Activated CD8-positive, alpha-beta memory T cell treated with anti-CD3 and anti-CD28 coated beads, Interleukin-2, amount 50 U/mL, for 4 hours (primary cell): ENCODE results near the gene PTGIR.
"Not testable (repeated sequence)": the region's sequence is repeated elsewhere in the genome, so short reads cannot be mapped to it uniquely, and the experiment has no call there.

Source experiments
- DNase-seq: peaks from one replicate; pipeline ENCODE4 v3.0.0-alpha.2; 2020

Gene PTGIR

DNA sequence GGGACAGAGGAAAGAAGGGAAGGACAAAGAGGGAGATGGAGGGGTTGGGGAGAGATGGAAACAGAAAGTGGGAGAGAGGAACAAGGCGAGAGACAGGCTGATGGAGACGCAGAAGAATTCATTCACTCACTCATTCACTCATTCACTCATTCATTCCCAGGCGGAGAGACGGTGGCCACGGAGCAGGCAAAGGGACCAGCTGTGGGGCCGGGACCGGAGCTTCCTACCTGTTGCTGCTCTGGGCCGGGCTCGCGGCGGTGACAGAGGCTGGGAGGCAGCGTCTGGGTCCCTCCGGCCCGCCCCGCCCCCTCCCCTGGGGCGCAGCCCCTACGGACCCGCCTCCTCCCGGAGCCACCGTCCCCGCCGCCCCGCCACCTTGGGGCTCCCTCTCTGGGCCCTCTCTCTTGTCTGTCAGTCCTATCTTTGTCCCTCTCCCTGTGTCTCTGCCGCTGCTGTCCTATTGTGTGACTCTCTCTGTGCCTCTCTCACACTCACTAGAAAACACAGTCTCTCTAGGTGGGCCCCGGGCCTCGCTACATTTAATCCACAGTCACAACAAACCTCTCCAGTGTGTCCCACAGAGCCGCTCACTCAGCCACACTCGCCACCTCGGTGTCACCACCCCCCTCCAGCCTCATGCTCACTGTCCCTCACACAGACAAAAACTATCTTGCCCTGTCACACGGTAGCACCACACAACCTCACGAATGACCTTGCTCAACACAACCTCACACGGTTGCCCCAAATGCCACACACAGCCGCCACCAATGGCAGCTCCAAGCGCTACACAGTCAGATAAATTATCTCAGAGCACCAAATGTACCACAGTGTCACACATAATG lies 11.3 kb upstream of the PTGIR start, which contains the start of gene GNG8:
Gene GNG8, minus strand, starts transcription at position 283 of the 842 bp plus-strand sequence. CDS start 1,520 bp downstream, outside the sequence.
- no peak for DNase-seq

DNA sequence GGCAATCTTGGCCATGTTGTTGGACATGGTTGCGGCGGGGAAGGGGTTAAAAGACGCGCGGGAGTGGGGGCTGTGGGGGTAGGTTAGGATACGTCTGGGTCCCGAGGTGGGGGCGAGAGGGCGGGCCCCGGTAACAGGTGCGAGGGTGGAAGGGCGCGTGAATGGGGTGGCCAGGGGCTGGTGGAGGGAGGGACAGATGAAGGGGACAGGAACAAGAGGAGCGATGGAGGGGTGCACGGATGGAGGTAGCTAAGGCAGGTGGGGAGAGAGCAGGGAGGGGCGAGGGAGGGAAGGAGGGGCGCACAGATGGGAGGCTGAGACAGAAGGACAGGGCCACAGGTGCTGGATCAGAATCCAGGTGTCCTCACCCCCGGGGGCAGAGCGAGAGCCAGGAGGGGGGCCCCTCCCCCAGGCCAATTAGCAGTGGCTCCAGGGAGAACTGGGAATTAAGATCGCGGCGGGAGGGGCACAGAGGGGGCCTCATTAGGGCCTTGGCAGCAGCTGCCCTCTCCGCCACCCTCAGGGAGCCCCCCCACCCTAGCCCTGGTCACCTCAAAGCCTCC lies 9.8 kb upstream of the PTGIR start:
- DNase-seq, result no peak

DNA sequence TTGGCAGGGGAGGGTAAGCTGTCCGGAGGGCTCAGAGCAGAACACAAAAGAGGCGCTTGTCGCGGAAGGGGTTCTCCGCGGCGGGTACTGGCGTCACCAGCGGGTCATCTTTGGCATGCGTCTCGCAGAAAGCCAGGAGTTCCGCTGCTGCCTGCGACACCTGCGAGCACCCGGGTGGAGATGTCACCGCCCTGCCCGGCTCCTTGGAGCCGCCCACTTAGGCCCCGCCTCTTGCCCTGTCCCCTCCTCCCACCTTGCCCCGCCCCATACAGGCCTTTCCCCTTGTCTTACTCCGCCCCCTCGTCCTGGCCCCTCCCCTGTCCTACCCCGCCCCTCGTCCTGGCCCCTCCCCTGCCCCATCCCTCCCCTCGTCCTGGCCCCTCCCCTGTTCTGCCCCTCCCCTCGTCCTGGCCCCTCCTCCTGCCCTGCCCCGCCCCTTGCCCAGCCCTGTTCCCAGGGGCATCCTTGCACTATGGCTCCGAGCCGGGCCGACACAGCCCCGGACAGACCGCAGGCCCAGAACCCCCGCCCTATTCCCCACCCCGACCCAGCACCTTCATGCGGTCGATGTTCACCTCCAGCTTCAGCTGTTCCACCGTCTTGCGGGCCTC lies 9.3 kb upstream of the PTGIR start:
- DNase-seq, result peak; percentile 92

DNA sequence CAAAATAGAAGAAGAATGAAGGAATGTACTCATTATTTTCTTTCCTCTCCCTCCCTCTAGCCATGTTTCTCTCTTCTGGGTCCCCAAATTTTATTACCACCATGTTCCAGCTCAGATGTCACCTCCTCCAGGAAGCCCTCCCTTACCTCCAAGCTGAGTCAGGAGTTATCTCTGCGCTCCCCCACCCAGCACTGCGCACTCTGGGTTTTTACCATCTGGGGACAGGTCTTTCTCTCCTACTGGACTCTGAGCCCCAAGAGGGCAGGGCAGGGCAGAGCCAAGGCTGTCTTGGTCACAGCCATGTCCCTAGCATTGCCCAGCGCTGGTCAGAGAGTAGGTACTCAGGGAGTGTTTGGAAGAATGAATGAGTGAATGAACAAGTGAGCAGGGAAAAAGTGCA lies 8.2 kb upstream of the PTGIR start:
- no peak for DNase-seq

DNA sequence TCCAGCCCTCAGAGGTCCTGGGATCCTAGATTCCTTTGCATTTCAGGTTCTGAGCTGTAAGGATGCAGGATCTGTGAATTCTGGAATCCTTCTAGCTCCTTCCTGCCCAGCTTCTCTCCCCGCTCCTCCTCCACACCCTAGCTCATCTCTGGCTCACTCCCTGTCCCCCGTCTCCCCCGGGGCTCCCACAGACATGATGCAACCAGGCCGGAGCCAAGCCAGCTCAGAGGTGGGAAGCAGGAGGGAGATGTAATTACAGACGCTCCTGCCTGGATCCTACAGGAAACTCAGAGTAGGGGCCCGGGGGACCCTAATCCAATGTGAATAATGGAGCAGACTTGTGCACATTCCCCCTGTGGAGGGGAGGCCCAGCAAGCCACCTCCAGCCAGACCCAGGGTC lies 6.6 kb upstream of the PTGIR start:
- DNase-seq, result no peak

DNA sequence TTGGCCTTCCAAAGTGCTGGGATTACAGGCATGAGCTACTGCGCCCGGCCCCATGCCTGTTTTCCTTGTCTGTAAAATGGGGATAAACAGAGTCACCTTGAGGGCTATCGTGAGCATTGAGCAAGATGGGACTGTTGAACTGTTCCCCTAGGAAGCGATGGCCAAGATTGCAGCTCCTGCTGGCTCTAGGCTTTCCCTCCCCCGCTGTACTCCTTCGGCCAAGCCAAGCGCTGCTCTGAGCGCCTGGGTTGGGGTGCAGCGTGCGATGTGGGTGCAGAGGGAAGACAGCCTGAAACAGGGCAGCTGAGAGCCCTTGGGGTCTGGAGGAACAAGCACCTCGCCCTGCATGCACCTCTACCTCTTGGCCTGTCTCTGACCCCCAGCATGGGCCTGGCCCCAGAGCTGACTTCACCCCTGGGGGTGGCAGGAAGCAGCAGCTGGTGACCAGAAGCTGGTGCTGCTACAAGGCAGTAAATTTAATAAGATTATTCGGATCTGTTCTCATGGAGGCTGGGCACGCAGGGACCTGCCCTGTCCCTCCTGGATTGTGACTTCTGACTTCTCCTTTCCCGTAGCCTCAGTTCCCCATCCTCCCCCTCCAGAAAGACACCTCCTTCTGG lies 5.8 kb upstream of the PTGIR start:
- DNase-seq, result no peak

DNA sequence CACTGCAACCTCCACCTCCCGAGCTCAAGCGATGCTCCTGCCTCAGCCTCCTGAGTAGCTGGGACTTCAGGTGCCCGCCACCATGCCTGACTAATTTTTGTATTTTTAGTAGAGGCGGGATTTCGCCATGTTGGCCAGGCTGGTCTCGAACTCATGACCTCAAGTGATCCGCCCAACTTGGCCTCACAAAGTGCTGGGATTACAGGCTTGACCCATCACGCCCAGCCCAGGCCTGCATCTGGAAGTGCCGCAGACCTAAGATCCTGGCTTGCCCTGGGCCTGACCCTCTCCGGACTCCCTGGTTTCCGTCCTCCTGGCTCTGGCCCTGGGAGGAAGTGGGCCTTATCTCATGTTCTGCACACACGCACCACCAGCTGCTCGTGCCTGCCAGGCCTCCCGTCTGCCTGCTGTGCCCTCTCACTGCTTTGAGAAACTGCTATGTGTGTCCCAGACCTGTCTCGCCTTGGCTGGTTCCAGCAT lies 4.7 kb upstream of the PTGIR start:
- no peak for DNase-seq

DNA sequence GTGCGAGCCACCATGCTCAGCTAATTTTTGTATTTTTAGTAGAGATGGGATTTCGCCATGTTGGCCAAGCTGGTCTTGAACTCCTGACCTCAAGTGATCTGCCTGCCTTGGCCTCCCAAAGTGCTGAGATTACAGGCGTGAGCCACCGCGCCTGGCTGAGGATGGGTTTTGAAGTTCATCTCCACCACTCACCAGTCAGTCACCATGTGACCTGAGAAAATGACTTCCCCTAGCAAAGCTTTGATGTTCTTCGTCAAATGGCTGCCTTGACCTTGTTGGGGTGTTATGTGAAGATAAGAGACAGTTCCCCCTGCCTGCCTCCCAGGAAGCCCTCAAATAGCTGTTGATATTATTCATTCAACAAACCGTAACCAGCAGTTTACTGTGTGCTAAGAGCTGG lies 4.1 kb upstream of the PTGIR start:
- not testable (repeated sequence) for DNase-seq

DNA sequence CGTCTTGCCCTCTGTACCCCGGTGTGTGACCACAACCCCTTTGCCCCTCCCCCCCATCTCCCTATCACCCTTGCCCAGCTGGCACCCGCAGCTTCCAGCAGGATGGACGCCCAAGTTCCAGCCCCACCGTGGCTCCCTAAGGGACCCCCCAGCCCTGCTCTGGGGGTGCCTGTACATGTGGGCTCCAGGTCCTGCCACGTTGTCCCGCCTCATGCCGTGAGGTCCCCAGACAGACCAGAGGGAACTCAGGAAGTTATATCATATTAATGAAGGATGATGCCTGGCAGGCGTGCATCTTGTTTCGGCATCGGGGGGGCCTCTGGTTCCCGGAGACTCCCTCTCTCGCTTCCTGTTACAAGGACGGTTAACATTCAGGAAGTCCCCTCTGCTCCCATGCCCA lies 1.6 kb upstream of the PTGIR start:
- no peak for DNase-seq

DNA sequence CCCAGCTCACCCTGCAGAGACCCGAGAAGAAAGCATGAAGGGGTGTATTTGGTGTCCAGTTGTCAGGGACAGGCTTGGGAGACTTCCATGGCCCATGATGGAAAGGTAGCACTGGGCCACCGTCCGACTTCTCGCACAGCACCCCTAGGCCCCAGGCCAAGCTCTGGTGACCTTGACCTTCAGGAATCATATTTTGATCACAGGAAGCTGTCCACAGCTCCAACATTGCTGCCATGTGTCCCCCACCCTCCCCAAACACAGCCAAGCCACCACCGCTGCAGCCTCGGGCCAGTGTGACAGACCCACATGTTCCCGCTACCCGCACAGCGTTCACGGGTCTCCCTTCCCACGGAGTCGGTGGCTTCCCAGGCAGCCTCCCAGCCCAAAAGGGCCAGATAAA lies 842 bp upstream of the PTGIR start:
- DNase-seq, result no peak

DNA sequence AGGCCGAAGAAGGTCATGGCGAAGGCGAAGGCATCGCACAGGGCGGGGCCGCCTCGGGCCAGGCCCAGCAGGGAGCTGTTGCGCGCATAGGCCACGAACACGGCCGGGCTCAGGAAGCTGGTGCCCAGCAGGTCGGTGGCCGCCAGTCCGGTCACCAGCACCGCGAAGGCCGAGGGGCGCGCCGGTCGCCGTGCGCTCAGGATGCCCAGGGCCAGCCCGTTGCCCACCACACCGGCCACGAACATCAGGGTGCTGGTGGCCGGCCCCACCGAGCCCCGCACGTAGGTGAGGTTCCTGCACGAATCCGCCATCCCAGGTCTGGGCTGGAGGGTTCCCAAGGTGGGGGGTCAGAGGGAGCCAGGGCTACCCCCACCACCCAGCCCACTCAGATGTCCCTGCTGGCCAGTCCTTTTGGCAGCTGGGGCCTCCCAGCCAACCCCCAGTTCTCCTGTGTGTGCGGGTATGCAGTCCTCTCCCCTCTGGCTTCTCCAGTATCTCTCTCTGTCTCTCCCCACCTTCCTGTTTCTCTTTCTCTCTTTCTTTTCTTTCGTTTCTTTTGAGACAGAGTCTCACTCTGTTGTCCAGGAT lies 880 bp downstream of the PTGIR start:
- no peak for DNase-seq

DNA sequence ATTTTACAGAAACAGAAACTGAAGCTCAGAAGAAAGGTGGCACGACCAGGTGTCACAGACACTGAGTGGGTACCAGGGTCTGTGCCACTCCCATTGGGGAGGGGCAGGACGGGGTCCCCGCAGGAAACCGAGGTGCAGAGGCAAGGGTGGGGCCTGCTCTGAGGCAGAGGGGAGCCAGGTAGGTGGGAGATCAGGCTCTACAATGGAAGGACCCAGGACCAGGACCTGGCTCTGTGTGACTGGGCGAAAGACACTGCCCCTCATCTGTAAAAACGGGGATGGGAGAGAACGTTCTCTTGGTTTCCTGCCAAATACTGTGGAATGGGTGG lies 2.8 kb downstream of the PTGIR start:
- no peak for DNase-seq

DNA sequence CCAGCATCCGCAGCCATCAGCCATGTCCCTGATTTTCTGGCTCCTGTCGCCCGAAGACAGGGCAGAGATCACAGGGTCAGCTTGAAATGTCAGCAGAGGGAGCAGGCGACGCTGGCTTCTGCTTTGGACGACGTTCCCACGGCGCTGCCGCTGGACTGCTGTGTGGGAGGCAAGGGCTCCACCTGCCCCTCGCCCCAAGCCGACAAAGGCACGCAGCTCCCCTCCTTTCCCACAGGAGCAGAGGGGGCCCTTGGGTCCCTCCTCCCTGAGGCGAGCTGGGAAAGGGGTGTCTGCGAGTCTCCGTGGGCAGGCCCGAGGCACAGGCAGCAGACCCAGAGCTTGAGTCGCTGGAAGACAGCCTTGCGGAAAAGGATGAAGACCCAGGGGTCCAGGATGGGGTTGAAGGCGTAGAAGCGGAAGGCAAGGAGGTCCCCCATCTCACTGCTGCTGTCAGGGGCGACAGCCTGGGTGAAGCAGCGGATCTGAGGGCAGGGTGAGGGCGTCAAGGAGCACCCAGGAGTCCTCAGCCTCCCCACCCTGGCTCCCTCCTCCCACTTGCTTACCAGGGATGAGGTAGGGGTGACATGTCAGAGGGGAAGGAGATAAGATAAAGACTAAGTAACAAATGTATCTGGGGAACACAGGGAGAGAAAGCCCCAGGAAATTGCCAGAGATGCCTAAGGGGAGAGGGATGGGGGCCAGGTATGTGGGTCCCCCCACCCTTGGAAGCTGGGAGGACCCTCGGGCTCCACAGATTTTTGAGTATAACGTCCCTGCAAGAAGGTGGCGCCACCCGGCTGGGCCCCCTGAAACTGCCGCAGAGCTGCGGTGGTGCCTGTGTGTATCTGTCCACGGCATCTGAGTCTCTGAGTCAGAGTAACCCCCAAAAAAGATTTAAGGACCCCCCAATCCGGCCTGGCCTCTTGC lies 3.4 kb downstream of the PTGIR start:
- no peak for DNase-seq

DNA sequence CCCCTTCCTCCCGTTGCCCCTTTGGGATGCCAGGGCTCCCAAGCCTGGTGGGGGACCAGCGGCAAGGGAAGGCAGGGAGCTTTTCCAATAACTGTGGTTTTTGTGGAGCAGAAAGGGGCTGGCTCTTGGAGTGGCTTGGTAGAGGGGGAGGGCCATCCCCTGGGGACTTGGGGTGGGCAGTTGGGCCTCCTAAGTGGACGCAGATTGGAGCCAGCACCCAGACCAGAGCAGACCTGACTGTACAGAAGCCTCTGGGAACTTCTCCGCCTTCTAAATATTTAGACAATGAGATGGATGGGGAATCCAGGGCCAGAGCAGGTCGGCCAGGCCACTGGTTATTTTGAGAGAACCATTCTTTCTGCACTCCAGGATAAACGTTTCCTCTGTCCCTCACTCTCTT lies 4.2 kb downstream of the PTGIR start:
- DNase-seq, result no peak

DNA sequence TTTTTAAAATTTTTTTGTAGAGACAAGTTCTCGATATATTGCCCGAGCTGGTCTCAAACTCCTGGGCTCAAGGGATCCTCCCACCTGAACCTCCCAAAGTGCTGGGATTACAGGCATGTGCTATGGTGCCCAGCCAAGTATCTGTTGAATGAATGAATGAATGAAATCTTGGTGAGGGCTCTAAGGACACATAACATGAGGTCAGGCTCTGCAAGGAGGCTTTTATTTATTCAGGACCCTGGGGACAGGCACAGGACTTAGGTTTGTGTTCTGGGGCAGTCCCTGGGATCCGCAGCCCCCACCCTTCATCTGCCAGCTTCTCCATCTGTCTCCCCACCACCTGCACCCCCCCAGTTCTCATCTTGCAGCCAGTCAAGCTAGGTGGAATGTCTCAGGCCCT lies 4.6 kb downstream of the PTGIR start:
- no peak for DNase-seq

DNA sequence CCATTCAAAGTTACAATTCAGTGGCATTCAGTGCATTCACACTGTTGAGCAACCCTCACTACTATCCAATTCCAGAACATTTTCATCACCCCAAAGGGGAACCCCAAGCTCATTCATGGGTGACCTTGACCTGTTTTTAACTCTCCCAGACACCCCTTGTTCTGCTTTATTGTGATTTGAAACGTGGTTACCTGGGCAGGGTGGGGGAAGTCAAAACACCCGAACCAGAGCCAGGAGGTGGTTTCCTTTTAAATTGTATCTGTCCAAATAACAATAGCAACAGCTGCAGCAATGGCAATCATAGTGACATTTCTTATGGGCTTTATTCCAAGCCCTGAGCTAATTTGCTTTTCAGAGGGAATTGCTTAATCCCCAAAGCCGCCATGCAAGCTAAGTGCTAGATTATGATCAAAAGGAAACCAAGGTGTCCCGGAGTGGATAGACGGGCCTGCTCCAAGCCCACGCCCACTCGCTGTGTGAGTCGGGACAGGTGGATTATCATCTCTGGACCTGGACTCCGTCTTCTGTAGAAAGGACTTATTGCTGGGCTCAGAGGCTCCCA lies 6.1 kb downstream of the PTGIR start:
- DNase-seq, result no peak

DNA sequence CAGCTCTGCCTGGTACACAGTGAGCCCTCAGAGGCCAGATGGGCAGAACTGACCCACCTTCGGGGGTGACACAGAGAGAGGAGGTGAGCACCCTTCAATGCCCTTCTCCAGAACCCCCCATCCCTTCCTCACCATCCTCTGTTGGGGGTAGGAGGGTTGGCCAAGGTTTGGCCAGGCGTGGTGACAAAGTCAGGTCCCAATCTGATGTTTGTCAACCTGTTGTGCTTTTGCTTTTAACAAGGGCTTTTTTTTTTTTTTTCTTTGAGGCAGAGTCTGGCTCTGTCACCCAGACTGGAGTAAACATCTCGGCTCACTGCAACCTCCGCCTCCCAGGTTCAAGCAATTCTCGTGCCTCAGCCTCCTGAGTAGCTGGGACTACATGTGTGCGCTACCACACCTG lies 7.3 kb downstream of the PTGIR start:
- no peak for DNase-seq

DNA sequence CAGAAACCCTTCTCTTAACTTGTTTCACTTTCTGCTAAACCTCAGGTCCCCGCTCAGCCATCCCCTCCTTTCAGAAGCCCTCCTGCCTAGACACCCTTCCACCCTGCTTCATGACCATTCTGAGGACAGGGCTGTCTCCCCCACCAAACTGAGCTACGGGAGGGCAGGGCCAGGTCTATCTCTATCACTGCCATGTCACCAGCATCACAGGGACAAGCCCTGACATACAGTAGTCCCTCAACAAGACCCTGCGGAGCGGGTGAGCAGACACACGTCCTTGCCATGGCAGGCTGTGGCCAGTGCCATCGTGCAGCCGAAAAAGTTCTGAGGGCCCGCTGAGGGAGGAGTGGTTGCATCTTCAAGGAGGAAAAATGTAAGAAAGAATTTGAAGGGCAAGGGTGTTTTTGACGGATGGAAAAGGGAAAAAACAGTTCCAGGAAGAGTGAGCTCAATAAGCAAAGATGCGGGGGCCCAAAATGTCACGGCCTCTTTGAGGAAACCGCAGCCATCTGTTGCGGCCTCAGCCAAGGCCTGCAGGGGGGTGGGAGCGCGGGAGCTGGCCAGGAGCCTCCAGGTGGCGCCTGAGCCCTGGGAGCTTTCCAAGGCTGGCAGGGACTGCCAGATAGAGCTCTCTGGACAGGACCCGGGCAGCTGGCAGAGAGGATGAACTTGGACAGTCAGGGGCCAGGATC lies 8.1 kb downstream of the PTGIR start:
- no peak for DNase-seq

DNA sequence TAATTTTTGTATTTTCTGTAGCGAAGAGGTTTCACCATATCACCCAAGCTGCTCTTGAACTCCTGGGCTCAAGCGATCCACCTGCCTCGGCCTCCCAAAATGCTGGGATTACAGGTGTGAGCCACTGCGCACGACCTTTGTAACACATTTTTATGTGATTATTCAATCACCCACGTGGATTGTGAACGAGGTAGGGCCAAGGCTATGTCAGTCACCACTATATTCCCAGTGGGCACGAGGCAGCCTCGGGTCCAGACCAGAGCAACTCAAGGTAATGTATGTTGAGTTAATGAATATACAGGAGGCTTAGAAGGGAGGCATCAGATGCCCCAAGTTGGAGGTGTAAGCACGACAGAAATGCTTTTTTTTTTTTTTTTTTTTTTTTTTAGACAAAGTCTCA lies 8.9 kb downstream of the PTGIR start:
- DNase-seq, result no peak

DNA sequence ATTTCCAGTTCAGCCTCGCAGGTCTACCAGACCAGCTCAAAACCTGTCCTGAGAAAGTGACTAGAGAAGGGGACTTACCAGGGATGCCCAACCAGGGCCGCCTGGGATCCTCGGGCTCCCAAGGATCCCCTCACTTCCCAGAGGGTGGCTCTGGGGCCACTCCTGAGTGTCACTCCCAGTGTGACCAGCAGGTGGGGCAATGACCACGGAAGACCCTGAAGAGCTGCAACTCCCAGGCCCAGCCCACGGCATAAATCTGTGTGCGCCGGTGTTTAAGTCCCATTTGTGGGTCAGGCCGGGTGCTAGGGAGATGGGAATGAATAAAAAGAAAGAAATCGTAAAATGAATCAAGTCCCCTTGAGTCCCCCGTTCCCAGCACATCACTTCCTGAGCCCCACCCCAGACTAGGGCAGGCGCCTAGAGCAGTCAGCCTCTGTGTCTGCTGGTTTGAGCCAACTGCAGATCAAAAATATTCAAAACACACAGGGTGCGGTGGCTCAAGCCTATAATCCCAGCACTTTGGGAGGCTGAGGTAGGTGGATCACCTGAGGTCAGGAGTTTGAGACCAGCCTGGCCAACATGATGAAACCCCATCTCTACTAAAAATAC lies 10.7 kb downstream of the PTGIR start:
- peak; percentile 83 for DNase-seq

DNA sequence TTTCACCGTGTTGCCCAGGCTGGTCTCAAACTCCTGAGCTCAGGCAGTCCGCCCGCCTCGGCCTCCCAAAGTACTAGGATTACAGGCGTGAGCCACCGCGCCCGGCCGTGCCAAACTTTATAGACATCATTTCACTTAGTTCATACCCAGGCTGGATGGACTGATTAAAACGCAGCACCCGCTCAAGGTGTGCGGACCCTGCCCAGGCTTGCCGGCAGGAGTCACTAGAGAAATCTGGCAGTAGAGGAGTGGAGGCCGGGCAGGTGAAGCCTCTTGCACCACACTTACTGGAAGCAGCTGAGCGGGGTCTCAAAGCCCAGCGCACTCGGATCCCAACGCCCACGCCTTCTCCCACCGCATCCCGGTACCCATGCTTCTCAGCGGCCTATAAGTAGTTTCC lies 11.4 kb downstream of the PTGIR start:
- no peak for DNase-seq
